Esophagus mucosa (tissue), 1 donor: ENCODE measurements around the gene NKD2. TPM values are rescaled to one million over a fixed set of nuclear protein-coding genes. Genes with fewer than 3 reads are reported as not detected.

ENCODE experiments used
- ATAC-seq: fragments of 200-7000 bp; cut with Tn5 transposase; one replicate; pipeline ENCODE4 v1.9.1; 2020
- total RNA-seq: library from RNA; stranded (reverse); gene quantifications from one replicate; pipeline ENCODE4 v1.2.4, GENCODE V29; 2023
- donor health status: DM: yes; HTN: yes; CAD: no.

Gene NKD2
- total RNA-seq, 1 donor from 2014 or later: 1.1 TPM

- no peak for ATAC-seq
These were observed 23.4 kb downstream of the NKD2 start for GRCh38 chr5:1032011-1032410.

- ATAC-seq: no peak
These were observed 24.0 kb downstream of the NKD2 start for GRCh38 chr5:1032551-1033027.

DNA sequence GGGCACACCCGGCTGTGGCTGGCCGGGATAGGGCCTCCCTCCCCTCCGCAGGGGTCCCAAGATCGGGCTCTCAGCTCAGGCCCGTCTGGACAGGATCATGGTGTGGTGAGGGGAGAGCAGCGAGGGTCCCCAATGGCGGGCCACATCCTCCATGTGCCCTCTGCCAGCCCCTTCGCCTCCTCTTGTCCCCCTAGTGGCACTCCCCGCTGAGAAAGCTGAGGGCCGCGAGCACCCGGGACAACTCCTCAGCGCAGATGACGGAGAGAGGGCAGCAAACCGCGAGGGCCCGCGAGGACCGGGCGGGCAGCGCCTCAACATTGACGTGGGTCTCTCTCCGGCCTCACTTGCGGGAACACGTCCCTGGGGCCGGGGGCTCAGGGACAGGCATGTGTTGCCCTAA lies 24.6 kb downstream of the NKD2 start:
- no peak for ATAC-seq

GRCh38 chr5:1033606-1034420 lies 25.2 kb downstream of the NKD2 start:
- no peak for ATAC-seq

DNA sequence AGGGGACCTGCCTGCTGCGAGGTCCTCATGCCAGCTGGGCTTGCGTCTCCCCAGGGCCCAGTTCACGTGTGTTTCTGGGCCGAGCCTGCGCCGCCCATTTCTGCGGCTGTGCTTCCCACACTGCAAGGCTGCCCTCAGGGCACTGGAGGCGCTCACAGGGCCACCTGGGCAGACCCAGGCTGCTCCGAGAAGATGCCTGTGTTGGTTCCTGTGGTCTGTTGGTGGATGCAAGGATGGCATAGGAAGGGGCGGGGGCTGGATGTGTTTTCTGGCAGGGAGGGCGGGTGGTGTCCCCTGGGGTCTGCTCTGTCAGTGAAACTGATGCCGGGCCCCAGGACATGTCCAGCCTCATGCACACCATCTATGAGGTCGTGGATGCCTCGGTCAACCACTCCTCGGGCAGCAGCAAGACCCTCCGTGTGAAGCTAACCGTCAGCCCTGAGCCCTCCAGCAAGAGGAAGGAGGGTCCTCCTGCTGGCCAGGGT lies 25.9 kb downstream of the NKD2 start:
- no peak for ATAC-seq

GRCh38 chr5:1034986-1035385 lies 26.4 kb downstream of the NKD2 start:
- ATAC-seq: no peak

- peak; percentile 22 for ATAC-seq
These were observed 27.1 kb downstream of the NKD2 start for GRCh38 chr5:1035421-1036405.

GRCh38 chr5:1036504-1037122 lies 28.0 kb downstream of the NKD2 start:
- no peak for ATAC-seq

DNA sequence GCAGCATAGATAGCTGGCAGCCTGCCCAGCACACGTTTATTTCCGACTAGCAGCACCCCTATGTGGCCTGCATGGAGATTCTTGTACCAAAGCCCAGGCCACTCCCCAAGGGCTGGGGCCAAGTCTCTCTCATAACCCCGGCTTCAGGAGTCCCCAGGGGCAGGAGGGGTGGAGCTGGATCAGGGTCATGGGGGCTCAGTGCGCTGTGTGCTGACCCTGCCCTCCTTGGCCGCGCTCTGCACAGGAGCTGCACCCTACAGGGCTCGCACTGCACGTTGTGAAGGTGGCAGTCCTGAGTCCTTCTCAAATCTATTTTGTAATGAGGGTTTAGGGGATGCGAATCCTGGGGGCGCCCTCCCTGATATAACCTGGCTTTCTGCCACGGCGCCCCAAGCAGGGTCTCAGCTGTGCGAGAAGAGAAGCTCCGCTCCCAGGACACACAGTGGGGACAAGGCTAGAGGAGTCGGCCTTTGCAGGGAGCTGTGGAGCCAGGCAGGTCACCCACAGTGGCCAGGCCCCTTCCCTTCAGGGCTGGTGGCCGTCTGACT lies 28.6 kb downstream of the NKD2 start:
- no peak for ATAC-seq

GRCh38 chr5:1037671-1038416 lies 29.2 kb downstream of the NKD2 start:
- ATAC-seq: no peak

- no peak for ATAC-seq
These were observed 30.0 kb downstream of the NKD2 start for GRCh38 chr5:1038417-1039209.

- ATAC-seq: no peak
These were observed 30.6 kb downstream of the NKD2 start for GRCh38 chr5:1039210-1039548.

DNA sequence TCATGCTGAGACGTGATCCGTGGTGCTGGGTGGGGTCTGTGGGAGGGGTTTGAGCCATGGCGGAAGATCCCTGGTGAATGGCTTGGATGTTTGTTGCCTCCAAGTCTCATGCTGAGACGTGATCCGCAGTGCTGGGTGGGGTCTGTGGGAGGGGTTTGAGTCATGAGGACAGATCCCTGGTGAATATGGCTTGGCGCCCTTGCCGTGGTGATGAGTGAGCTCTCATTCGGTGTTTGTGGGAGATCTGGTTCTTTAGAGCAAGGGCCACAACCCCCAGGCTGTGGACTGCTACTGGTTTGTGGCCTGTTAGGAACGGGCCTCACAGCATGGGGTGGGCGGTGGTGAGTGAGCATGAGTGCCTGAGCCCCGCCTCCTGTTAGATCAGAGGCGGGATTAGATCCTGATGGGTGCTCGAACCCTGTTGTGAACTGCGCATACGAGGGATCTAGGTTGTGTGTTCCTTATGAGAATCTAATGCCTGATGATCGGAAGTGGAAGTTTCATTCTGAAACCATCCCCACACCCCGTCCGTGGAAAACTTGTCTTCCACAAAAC lies 31.2 kb downstream of the NKD2 start:
- ATAC-seq: no peak

DNA sequence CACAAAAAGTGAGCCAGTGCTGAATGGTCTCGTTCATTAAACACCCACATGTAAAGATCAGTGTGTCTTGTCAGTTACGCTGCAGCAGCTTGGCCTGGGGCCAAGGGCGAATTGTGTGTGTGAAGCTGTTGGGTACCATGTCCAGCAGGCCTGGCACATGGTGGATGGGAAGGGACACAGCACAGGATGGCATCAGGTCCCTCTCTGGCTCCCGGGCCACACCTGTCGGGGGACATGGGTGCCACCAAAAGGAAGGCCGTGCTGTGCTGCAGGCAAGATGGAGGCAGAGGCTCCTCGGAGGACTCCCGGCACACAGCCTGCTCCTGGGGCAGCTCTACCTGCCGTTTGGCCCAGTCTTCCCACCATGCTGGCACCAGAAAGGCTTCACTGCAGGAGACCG lies 32.0 kb downstream of the NKD2 start:
- ATAC-seq: no peak

DNA sequence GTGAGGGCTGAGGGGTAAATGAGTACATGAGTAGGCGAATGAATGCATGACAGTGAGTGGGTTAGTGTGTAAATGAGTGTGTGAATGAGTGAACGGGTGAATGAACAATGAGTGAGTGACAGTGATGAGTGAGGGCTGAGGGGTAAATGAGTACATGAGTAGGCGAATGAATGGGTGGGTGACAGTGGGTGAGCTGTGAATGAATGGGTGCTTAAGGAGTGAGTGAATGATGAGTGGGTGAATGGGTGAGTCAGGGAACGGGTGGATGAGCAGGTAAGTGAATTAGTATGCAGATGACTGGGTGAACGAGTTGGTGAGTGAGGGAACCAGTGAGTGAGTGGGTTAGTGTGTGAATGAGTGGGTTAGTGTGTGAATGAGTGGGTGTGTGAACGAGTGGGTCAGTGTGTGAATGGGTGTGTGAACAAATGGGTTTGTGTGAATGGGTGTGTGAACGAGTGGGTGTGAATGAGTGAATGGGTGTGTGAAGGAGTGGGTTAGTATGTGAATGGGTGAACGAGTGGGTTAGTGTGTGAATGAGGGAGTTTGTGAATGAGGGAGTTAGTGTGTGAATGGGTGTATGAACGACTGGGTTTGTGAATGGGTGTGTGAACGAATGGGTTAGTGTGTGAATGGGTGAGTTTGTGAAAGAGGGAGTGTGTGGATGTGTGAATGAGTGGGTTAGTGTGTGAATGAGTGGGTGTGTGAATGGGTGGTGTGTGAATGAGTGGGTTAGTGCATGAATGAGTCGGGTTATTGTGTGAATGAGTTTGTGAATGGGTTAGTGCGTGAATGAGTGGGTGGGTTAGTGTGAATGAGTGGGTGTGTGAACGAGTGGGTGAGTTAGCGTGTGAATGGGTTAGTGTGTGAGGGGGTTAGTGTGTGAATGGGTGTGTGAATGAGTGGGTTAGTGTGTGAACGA lies 32.9 kb downstream of the NKD2 start:
- ATAC-seq: peak; percentile 26

- ATAC-seq: no peak
These were observed 34.0 kb downstream of the NKD2 start for GRCh38 chr5:1042626-1043025.

- ATAC-seq: no peak
These were observed 34.7 kb downstream of the NKD2 start for GRCh38 chr5:1043327-1043726.

DNA sequence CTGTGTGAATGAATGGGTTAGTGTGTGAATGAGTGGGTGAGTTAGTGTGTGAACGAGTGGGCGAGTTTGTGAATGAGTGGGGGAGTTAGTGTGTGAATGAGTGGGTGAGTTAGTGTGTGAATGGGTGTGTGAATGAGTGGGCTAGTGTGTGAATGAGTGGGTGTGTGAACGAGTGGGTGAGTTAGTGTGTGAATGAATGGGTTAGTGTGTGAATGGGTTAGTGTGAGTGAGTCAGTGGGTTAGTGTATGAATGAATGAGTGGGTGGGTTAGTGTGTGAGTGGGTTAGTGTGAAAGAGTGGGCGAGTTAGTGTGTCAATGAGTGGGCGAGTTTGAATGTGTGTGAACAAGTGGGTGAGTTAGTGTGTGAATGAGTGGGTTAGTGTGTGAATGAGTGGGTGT lies 35.5 kb downstream of the NKD2 start:
- ATAC-seq: no peak

DNA sequence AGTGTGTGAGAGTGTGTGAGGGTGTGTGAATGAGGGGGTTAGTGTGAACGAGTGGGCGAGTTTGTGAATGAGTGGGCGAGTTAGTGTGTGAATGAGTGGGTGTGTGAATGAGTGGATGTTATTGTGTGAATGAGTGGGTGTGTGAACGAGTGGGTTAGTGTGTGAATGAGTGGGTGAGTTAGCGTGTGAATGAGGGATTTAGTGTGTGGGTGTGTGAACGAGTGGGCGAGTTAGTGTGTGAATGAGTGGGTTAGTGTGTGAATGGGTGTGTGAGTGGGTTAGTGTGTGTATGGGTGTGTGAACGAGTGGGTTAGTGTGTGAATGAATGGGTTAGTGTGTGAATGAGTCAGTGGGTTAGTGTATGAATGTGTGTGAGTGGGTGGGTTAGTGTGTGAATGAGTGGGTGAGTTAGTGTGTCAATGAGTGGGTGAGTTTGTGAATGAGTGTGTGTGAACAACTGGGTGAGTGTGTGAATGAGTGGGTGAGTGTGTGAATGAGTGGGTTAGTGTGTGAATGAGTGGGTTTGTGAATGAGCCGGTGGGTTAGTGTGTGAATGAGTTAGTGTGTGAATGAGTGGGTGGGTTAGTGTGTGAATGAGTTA lies 37.5 kb downstream of the NKD2 start:
- no peak for ATAC-seq
